ENCODE results near the gene CD68.
"Not testable (repeated sequence)": the region's sequence is repeated elsewhere in the genome, so short reads cannot be mapped to it uniquely, and the experiment has no call there.

The CD68 gene

DNA sequence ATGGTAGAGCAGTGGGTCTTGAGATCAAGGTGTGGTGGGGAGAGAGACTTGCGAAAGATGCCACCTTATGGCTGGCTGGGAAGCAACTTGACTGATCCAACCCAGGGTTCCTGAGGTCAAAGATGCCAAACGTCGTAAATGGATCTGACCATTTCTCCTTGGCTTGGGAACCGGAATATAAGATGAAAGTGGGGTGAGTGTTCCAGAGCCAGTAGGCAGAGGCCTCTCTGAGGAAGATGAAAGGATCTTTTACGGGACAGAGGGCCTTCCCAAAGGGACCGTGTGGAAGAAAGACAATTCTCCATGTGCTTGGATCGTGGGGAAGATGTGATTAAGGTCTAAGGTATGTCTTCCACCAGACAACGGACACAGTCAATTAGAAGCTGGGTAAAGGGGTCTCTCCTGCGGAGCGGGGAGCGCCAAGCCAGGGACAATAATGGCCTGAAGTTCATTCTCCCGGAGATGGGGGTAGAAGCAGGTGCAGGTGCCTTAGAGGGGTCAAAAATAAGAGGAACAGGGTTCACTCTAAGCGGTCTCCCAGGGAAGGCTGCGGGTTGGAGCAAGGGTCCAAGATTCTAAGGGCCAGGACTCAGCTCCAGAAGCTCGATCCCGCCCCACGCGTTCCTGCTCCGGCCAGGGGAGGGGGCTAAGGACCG, 34.5 kb downstream of the CD68 start:
- no peak for DNase-seq (ENCODE audit: low spot score)

DNA sequence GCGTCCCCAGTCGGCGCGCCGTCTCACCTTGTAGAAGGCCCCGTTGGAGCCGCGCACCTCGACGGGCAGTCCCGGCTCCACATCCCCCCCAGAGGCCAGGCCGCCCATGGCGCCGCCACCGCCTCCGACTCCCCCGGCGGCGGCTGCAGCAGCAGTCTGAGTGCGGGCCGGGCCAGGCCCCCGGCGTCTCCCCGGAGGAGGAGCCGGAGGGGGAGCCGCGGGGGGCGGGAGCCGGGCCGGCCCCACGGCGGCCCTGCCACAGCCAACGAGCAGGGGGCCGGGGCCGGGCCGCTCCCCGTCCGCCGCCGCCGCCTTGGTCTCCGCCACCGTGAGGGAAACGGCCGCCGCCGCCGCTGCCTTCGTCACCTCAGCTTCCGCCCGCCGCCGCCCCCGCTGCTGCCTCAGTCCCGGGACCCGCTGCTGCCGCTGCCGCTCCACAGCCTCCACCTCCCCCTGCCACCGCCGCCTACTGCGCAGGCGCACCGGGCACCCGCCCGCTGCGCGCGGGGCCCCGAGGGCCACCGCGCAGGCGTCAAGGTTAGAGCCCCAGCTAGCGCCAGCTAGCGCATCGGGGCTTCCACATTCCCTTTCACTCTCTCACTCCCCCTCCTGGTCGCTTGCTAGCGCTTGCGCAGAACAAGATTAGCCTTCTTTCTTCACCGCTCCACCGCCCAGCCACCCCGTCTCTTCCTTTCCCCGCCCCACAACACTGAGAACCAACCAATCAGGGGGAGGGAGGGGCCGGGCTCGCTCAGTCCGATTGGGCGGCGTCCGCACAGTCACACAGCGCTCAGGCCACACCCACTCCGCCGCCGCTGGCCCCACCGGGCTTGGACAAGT, 35.2 kb downstream of the CD68 start, which contains the start of gene FXR2:
Gene FXR2, minus strand, starts transcription at position 473 of the 840 bp plus-strand sequence. Its CDS starts 365 bp downstream, at position 108.
- DNase-seq (ENCODE audit: low spot score), result peak; percentile 99

DNA sequence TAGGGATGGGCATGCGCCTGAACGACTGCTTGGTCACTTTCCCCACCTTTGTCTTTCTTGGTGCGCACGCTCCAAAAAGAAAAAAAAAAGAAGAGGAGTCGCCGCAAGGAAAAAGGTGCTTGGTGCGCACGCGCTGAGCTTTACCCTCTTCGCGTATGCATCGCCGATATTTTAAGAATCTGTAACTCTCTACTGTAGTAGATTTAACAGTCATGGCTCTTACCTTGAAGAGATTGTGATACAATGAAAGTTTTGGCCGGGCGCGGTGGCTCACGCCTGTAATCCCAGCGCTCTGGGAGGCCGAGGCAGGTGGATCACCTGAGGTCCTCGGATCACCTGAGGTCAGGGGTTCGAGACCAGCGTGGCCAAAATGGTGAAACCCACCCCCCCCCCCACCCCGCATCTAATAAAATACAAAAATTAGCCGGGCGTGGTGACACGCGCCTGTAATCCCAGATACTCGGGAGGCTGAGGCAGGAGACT, 35.9 kb downstream of the CD68 start:
- no peak for DNase-seq (ENCODE audit: low spot score)

DNA sequence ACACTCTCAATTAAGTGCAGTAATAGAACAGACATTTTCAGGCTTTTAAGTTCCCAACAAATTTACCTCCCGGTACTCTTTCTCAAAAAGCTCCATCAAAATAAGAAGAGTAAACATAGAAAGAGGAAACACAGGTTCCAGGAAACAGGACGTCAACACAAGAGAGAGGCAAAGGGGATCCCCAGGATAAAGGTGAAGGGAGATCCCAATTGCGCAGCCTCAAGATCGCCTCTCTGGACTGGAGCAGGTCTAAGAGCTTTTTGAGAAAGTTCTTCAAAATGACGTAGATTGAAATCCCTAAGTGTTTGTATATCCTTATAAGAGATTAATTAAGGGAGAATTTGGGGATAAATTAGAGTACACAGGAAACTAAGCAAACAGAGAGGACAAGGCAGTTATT, 39.2 kb downstream of the CD68 start:
- DNase-seq (ENCODE audit: low spot score), result no peak

DNA sequence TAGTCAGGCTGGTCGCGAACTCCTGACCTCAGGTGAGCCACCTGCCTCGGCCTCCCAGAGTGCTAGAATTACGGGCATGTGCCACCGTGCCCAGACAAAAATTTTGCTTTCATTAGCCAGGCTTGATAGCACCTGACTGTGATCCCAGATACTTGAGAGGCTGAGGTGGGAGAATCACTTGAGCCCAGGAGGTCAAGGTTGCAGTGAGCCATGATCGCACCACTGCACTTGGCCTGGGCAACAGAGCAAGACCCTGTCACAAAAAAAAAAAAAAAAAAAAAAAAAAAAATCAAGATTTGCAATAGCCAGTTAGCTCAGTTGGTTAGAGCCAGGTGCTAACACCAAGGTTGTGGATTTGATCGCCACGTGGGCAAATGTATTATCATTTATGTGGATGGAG, 41.4 kb downstream of the CD68 start:
- DNase-seq (ENCODE audit: low spot score), result no peak

DNA sequence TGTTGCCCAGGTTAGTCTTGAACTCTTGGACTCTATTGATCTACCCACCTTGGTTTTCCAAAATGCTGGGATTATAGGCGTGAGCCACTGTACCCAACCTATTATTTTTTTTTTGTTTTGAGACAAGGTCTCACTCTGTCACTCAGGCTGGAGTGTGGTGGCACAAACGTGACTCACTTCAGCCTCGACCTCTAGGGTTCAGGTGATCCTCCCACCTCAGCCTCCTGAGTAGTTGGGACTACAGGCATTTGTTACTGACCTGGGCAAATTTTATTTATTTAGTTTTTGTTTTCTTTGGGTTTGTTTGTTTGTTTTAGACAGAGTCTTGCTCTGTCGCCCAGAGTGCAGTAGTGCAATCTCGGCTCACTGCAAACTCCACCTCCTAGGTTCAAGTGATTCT, 44.2 kb downstream of the CD68 start:
- DNase-seq (ENCODE audit: low spot score), result no peak

DNA sequence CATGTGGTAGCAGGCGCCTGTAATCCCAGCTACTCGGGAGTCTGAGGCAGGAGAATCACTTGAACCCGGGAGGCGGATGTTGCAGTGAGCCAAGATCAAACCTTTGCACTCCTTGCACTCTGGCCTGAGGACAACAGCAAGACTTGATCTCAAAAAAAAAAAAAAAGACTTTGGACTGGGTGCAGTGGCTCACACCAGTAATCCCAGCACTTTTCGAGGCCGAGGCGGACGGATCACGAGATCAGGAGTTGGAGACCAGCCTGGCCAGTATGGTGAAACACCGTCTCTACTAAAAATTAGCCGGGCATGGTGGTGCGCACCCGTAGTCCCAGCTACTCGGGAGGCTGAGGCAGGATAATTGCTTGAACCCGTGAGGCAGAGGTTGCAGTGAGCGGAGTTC, 46.3 kb downstream of the CD68 start:
- not testable (repeated sequence) for DNase-seq (ENCODE audit: low spot score)

DNA sequence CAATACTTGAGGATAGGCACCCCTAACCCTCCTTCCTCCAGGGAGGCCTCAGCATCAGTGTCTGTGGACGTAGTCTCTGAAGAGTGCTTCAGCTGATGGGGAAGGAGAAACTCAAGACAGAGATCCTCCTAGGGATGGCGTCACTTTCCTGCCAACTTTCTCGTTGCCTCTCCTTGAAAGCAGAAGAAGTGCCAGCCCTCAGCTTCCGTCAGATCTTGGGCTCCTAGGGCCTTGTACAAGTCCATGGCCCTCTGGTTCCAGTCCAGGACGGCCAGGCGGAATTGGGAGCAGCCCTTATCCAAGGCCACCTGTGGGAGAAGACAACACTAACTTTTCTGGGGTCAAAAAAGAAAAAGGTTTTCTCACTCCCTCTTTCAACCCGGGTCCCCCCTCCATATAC, 46.9 kb downstream of the CD68 start:
- DNase-seq (ENCODE audit: low spot score), result no peak

DNA sequence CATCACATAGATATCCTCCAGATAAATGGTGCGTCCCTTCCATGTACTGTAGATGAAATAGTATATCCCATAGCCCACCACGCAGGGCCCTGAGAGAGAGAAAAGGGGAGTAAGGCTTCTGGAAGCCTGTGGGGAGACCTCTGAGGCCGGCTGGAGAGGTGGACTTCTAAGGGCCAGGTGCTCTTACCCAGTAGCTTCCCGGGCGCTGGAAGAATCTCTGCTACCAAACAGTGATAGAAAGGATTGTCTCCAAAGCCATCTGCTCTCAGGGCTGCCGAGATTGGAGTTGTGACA, 47.5 kb downstream of the CD68 start:
- no peak for DNase-seq (ENCODE audit: low spot score)

DNA sequence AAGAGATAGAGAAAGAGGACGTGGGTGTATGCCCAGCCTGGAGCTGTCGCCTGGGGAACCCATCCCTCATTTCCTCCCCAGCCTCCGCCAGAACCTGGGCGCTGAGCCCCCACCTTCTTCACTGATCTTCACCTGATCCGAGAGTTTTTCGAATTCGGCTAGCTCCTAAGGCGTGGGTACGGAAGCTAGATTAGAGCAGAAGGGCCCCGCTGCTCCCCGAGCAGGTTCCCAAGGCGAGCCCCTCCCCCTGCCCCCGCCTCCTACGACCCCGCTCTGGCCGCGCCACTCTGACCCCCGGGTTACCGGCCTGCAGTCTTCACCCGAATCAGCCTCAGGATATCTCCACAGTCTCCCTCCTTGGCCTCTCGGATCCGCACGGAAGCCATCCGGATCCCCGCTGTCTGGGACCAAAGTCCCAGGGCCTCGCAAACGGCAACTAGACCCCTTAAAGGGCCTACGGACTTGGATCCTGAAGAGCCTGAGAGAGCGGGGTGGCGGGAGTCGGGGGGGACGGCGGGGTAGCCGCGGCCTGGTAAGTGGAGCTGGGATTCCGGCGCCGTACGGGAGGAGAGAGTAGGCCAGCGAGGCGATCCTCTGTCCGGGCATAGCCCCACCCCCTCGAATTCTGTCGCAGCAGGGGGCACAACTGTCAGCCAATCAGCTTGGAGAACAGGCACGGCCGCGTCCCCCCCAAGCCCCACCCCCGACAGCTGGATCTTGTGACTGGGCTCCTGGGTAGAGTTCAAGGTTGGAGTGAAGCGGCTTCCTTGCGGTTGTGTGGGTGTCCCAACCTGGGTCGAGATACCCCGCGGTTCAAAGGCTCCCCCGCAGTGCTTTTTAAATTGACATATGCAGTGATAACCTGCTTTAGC, 48.0 kb downstream of the CD68 start, which contains the start of gene SAT2:
Gene SAT2, minus strand, starts transcription at position 572 of the 872 bp plus-strand sequence. Its CDS starts 186 bp downstream, at position 386.
- DNase-seq (ENCODE audit: low spot score), result peak; percentile 97

DNA sequence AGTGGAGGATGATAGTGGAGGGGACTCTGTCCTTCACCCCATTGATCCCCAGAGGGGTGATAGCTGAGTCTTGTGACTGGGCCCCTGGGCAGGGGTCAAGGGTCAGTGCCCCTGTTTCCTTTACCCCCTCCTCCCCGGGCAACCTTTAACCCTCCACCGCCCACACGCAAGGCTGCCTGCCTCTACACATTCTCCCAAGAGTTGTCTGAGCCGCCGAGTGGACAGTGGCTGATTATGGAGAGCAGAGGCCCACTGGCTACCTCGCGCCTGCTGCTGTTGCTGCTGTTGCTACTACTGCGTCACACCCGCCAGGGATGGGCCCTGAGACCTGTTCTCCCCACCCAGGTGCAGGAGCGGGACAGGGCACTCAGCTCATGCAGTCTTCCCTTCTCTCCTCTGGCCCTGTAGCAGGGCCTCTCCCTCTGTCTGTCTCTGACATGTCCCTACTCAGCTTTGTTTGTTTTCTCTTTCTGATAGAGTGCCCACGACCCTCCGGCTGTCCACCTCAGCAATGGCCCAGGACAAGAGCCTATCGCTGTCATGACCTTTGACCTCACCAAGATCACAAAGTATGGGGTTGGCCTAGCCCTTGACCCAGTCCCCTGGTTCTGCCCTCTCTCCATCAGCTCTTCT, 50.6 kb downstream of the CD68 start, which contains the start of gene SHBG:
Gene SHBG, plus strand, starts transcription at position 197 of the 633 bp plus-strand sequence. Its CDS starts 38 bp downstream, at position 235.
- no peak for DNase-seq (ENCODE audit: low spot score)
